ENCODE data around the gene OR7G2. TPM values are rescaled to one million over a fixed set of nuclear protein-coding genes. Genes with fewer than 3 reads are reported as not detected.

The OR7G2 gene
- total RNA-seq, 1 experiment from 2014 or later: not detected

- no peak overlapping the region for H3K23ac ChIP-seq (ENCODE audit: insufficient read length, low read depth, low read length)
- no peak overlapping the region for H2BK5ac ChIP-seq (ENCODE audit: insufficient read length, low read length)
- Mint-ChIP-seq H3K4me1 (no peaks in the 10 kb centered on the region), H3K27me3 (ENCODE audit: low read depth) (peaks cover 11% of the 10 kb centered on the region), H3K9me3 (peaks cover 43 to 48% of the 10 kb centered on the region in 2 experiments), H3K36me3 (ENCODE audit: insufficient read depth in 1 of 3, low read depth in 3 of 3) (no peaks in the 10 kb centered on the region; a peak in 2 of 7 replicates), H3K4me3 (no peak overlapping the region), H3K27ac (no peak overlapping the region)
- no peak overlapping the region for H3K9ac ChIP-seq (ENCODE audit: extremely low read depth, insufficient read length, low read length)
- DNase-seq: no peak
- H4K8ac ChIP-seq (replicated peaks; ENCODE audit: insufficient read length, low read depth, low read length): no peak overlapping the region
- no peak overlapping the region for H4K91ac ChIP-seq (ENCODE audit: insufficient read length, low read depth, low read length)
- no peaks in the 10 kb centered on the region for H3K23me2 ChIP-seq (ENCODE audit: insufficient read length, low read depth, low read length, poor library complexity, severe bottlenecking)
- no peaks in the 10 kb centered on the region for H3K27me3 ChIP-seq (ENCODE audit: insufficient read depth, low read length)
- H3K18ac ChIP-seq (ENCODE audit: insufficient read length, low read depth, low read length): no peak overlapping the region
- no peaks in the 10 kb centered on the region for H3K9me3 ChIP-seq (ENCODE audit: control insufficient read depth, low read depth, low read length)
- WGBS (ENCODE audit: extremely low coverage, insufficient read length, low lambda C conversion rate): no CpG with 5 or more reads among the region's 5 CpGs
- H3K4me2 ChIP-seq (ENCODE audit: insufficient read depth, insufficient read length, low read length): no peak overlapping the region
- no peak overlapping the region for H3K56ac ChIP-seq (ENCODE audit: insufficient read length, low read depth, low read length)
- no peak overlapping the region for H3K27ac ChIP-seq (ENCODE audit: insufficient read length, low read depth, low read length)
- no peaks in the 10 kb centered on the region for H4K20me1 ChIP-seq (ENCODE audit: control insufficient read depth, insufficient read depth, insufficient read length)
- no peaks in the 10 kb centered on the region for H3K79me2 ChIP-seq (ENCODE audit: insufficient read depth, low read length)
- H3K4ac ChIP-seq (ENCODE audit: low read depth, low read length): no peak overlapping the region
- no peak overlapping the region for H3T11ph ChIP-seq (ENCODE audit: low read length)
- no peak overlapping the region for H3K14ac ChIP-seq (ENCODE audit: insufficient read depth, low read length)
- no peaks in the 10 kb centered on the region for H3K4me1 ChIP-seq (ENCODE audit: insufficient read depth, low read length)
- TF ChIP-seq CTCF (conservative IDR thresholded peaks at IDR 0.05): no peak
- no peak overlapping the region for H2BK20ac ChIP-seq (ENCODE audit: low read depth, low read length, poor library complexity, severe bottlenecking)
- no peak overlapping the region for H2AFZ ChIP-seq (ENCODE audit: low read length)
- H2BK15ac ChIP-seq (ENCODE audit: low read depth, low read length): no peak overlapping the region
- H2BK12ac ChIP-seq (ENCODE audit: insufficient read length, low read depth, low read length): no peak overlapping the region
- no peak overlapping the region for H2BK120ac ChIP-seq (ENCODE audit: low read depth, low read length, poor library complexity, severe bottlenecking)
- H3K79me1 ChIP-seq (ENCODE audit: insufficient read depth, low read depth, low read length, poor library complexity, severe bottlenecking): no peaks in the 10 kb centered on the region
- no peak overlapping the region for H2AK5ac ChIP-seq (ENCODE audit: insufficient read length, low read length)
- no peak overlapping the region for H4K5ac ChIP-seq (ENCODE audit: insufficient read length, low read depth, low read length)
These were observed 25.1 kb upstream of the OR7G2 start for GRCh38 chr19:9132422-9132821.
